Measurements from ENCODE around the gene CA10.

- TF ChIP-seq EZH2 (IDR thresholded peaks at IDR 0.05; ENCODE audit: insufficient read depth, poor library complexity, severe bottlenecking) (no peak), EZH2phosphoT487 (IDR thresholded peaks at IDR 0.05; ENCODE audit: insufficient read depth, low read depth) (no peak)
Measured at GRCh38 chr17:51711581-51711980, 446.9 kb downstream of the CA10 start.
